Endodermal cell (in vitro differentiated cells): ENCODE results near the gene TEC. TPM values are rescaled to one million over a fixed set of nuclear protein-coding genes. Genes with fewer than 3 reads are reported as not detected.

Source experiments
- DNase-seq: peaks from one replicate; pipeline ENCODE4 v3.0.0-alpha.2; 2017
- H3K27ac ChIP-seq: 2 replicates; pipeline ENCODE4 v1.5.1; 2013; ENCODE audit warnings: mild to moderate bottlenecking, low read depth, low read length, moderate library complexity
- H3K27me3 ChIP-seq: 2 replicates; pipeline ENCODE4 v1.6.1; 2013; ENCODE audit warnings: mild to moderate bottlenecking, low read length, moderate library complexity; ENCODE audit not compliant: insufficient read depth, control insufficient read depth, poor library complexity, severe bottlenecking
- H3K36me3 ChIP-seq: 2 replicates; pipeline ENCODE4 v1.7.0; 2013; ENCODE audit warnings: mild to moderate bottlenecking, low read length, moderate library complexity; ENCODE audit not compliant: control insufficient read depth, insufficient read depth
- H3K4me1 ChIP-seq: one replicate; pipeline ENCODE4 v1.7.0; 2013; ENCODE audit warnings: low read length; ENCODE audit not compliant: control insufficient read depth, insufficient read depth
- H3K4me3 ChIP-seq: 2 replicates; pipeline ENCODE4 v1.5.1; 2013; ENCODE audit warnings: mild to moderate bottlenecking, low read length, moderate library complexity
- H3K9ac ChIP-seq: 2 replicates; pipeline ENCODE4 v1.6.1; 2013; ENCODE audit warnings: mild to moderate bottlenecking, low read length, moderate library complexity; ENCODE audit not compliant: poor library complexity, severe bottlenecking; ENCODE audit errors: extremely low read depth
- H3K9me3 ChIP-seq: 2 replicates; pipeline ENCODE4 v1.6.1; 2013; ENCODE audit warnings: mild to moderate bottlenecking, low read length, moderate library complexity; ENCODE audit not compliant: control insufficient read depth
- H3K27ac Mint-ChIP-seq: 2 replicates; pipeline ENCODE4 v1.8.0; 2020; ENCODE audit warnings: mixed read lengths
- H3K27me3 Mint-ChIP-seq: 2 replicates; pipeline ENCODE4 v1.8.0; 2021; ENCODE audit warnings: mild to moderate bottlenecking, mixed read lengths; ENCODE audit not compliant: insufficient read depth
- H3K36me3 Mint-ChIP-seq: 2 replicates; pipeline ENCODE4 v1.8.0; 2020; ENCODE audit warnings: low read depth, mixed read lengths
- H3K4me1 Mint-ChIP-seq: 2 replicates; pipeline ENCODE4 v1.8.0; 2020; ENCODE audit warnings: mixed read lengths
- H3K4me3 Mint-ChIP-seq: 2 replicates; pipeline ENCODE4 v1.8.0; 2020; ENCODE audit warnings: mild to moderate bottlenecking, moderate library complexity, mixed read lengths
- H3K9me3 Mint-ChIP-seq: 2 replicates; pipeline ENCODE4 v1.8.0; 2020; ENCODE audit warnings: mild to moderate bottlenecking, mixed read lengths
- WGBS, 2 experiments: methylation state at CpG; one replicate each; pipeline versions ENCODE4 v1.1.5 to v1.1.7; 2013; ENCODE audit warnings: missing lambda C conversion rate in 2 of 2, mixed read lengths in 1 of 2; ENCODE audit not compliant: insufficient coverage in 1 of 2, insufficient read length in 1 of 2; 5-methylcytosine and 5-hydroxymethylcytosine counted together
- total RNA-seq, 2 donors: library from RNA; stranded (reverse); fragmentation: NEBNext Ultra II Directional in 1 of 2; extraction: Animal tissue kit (Norgen Biotek cat#: 25700) in 1 of 2; gene quantifications; 2 replicates in 1 of 2; 3 replicates in 1 of 2; pipeline ENCODE4 v1.2.1, GENCODE V29; 2021
- TF ChIP-seq, protein P1 (sequence below): fragments of 200-600 bp; sonication (generic); conservative IDR thresholded peaks from 2 replicates; pipeline ENCODE4 v1.5.0; 2021; ENCODE audit warnings: antibody characterized with exemption, mild to moderate bottlenecking

Gene TEC
- total RNA-seq, 2 donors from 2014 or later = 3.8 to 5.4 TPM

DNA sequence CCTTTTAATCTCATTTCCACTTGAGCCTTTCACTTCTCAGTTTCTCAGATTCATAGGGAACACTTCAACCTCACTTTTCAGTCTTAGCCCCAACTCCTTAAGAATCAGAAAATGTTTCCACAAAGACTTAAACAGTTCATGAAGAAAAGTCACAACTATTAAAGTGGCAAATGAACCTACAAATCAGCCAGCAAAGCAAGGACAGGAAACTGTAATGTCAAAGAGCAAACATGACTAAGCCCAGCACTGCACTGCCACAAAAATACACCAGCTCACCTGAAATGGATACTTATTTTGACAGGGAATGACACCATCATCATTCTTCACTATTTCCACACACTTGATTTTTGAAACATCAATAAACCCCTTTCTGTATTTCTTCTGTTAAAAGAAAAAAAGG lies 93.8 kb downstream of the TEC start:
- Histone ChIP-seq H3K36me3 (no peaks in the 10 kb centered on the region), H3K27ac (no peak overlapping the region), H3K9me3 (peaks cover 7% of the 10 kb centered on the region), H3K9ac (no peak overlapping the region), H3K4me1 (peaks cover 6% of the 10 kb centered on the region), H3K4me3 (no peak overlapping the region), H3K27me3 (no peaks in the 10 kb centered on the region)
- Mint-ChIP-seq H3K27ac (peak overlapping the region; percentile 41), H3K4me1 (peaks cover 28% of the 10 kb centered on the region), H3K27me3 (no peaks in the 10 kb centered on the region), H3K4me3 (no peak overlapping the region), H3K9me3 (peaks cover 17% of the 10 kb centered on the region), H3K36me3 (peaks cover 9% of the 10 kb centered on the region)
- TF ChIP-seq, protein P1, sequence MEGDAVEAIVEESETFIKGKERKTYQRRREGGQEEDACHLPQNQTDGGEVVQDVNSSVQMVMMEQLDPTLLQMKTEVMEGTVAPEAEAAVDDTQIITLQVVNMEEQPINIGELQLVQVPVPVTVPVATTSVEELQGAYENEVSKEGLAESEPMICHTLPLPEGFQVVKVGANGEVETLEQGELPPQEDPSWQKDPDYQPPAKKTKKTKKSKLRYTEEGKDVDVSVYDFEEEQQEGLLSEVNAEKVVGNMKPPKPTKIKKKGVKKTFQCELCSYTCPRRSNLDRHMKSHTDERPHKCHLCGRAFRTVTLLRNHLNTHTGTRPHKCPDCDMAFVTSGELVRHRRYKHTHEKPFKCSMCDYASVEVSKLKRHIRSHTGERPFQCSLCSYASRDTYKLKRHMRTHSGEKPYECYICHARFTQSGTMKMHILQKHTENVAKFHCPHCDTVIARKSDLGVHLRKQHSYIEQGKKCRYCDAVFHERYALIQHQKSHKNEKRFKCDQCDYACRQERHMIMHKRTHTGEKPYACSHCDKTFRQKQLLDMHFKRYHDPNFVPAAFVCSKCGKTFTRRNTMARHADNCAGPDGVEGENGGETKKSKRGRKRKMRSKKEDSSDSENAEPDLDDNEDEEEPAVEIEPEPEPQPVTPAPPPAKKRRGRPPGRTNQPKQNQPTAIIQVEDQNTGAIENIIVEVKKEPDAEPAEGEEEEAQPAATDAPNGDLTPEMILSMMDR = no peak
- no peak for DNase-seq

DNA sequence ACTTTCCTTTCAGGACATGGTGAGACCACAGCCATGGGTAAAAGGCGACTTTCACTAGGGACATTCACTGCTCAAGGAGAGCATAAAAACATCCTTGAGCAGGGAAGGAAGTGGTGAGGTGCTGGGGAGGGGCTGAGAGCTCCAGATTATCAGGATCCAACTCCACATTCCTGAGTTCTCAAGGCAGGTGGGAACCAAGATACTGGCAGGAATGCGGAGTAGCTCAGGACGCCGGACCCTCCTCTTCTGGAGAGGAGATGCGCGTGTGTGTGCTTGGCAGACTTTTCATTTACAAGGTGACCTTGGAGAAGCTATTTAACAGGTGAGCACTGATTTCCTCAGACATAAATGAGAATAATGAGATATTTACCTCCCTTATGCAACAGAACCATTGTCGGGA lies 94.3 kb downstream of the TEC start:
- no peaks in the 10 kb centered on the region for H3K27me3 ChIP-seq
- H3K36me3 ChIP-seq = no peaks in the 10 kb centered on the region
- no peak overlapping the region for H3K4me3 ChIP-seq
- H3K4me3 Mint-ChIP-seq = no peak overlapping the region
- WGBS, 2 experiments = 47 to 68% methylated on average over 4 to 6 of the region's 7 CpGs
- H3K27me3 Mint-ChIP-seq = no peaks in the 10 kb centered on the region
- H3K4me1 Mint-ChIP-seq = peaks cover 25% of the 10 kb centered on the region
- no peak overlapping the region for H3K27ac ChIP-seq
- TF ChIP-seq, protein P1 = no peak
- peak overlapping the region; percentile 86 for H3K27ac Mint-ChIP-seq
- peaks cover 6% of the 10 kb centered on the region for H3K4me1 ChIP-seq
- peaks cover 9% of the 10 kb centered on the region for H3K36me3 Mint-ChIP-seq
- H3K9ac ChIP-seq = no peak overlapping the region
- peaks cover 7% of the 10 kb centered on the region for H3K9me3 ChIP-seq
- peaks cover 17% of the 10 kb centered on the region for H3K9me3 Mint-ChIP-seq
- peak; percentile 84 for DNase-seq

DNA sequence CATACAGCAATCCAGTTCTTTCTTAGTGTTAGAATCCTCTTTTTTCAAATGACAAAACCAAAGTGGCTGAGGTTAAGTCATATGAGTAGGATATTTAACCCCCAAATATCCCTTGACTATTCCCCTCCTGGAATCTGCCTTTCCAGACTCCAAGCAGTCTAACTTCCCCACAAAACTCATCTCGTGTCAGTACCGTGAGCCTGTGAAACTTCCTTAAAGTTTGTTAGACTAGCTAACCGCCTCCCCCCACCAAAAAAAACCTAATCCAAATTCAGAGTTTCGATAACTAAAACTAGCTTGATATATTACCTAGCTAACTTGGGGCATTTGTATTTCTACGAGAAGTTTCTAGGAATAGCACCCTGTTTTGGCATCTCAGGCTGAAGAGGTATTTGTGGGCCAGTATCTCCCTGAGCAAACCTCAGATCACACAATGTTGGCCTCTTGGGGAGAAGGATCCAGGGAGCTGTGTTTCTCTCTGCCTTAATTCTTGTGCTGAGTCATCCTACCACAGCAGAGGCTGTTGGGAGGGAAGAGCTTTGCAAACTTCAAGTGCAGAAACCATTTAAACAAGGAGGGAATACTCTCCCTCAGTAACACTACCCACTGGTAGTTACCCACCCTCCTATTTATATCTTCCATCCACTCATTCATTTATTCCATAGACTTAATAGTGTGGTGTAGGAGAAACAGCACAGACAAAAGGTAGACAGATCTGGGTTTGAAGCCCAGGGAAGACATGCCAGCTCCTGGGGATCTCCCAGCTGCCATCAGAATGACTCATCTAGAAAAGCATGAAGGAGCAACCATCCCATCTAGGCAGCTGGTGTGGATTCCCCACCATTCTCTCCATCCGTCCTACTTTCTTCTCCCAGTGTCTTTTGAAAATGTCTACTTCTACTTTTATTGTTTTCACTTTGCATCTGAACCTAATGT lies 96.3 kb downstream of the TEC start:
- H3K9ac ChIP-seq = no peak overlapping the region
- no peaks in the 10 kb centered on the region for H3K27me3 ChIP-seq
- peaks cover 6% of the 10 kb centered on the region for H3K4me1 ChIP-seq
- H3K27ac ChIP-seq = no peak overlapping the region
- H3K9me3 ChIP-seq = peaks cover 7% of the 10 kb centered on the region
- TF ChIP-seq, protein P1 = no peak
- H3K36me3 ChIP-seq = no peaks in the 10 kb centered on the region
- Mint-ChIP-seq H3K27me3 (no peaks in the 10 kb centered on the region), H3K9me3 (peaks cover 12% of the 10 kb centered on the region), H3K27ac (peak overlapping the region; percentile 93), H3K36me3 (peaks cover 9% of the 10 kb centered on the region), H3K4me1 (peaks cover 22% of the 10 kb centered on the region), H3K4me3 (no peak overlapping the region)
- no peak overlapping the region for H3K4me3 ChIP-seq
- 79% methylated on average over 6 of the region's 6 CpGs; no CpG with 5 or more reads in 1 of the 2 experiments for WGBS, 2 experiments
- peak; percentile 68 for DNase-seq
